GM12873 (cell line): Measurements from ENCODE around the gene TALDO1.

Experiments
- TF ChIP-seq, protein P1 (sequence below): IDR thresholded peaks from 2 replicates; pipeline ENCODE4 v1.5.1; 2012; ENCODE audit warnings: low read depth, mild to moderate bottlenecking, moderate library complexity, low read length, control low read depth; ENCODE audit not compliant: insufficient read depth; ENCODE audit errors: missing control alignments

Gene TALDO1

DNA sequence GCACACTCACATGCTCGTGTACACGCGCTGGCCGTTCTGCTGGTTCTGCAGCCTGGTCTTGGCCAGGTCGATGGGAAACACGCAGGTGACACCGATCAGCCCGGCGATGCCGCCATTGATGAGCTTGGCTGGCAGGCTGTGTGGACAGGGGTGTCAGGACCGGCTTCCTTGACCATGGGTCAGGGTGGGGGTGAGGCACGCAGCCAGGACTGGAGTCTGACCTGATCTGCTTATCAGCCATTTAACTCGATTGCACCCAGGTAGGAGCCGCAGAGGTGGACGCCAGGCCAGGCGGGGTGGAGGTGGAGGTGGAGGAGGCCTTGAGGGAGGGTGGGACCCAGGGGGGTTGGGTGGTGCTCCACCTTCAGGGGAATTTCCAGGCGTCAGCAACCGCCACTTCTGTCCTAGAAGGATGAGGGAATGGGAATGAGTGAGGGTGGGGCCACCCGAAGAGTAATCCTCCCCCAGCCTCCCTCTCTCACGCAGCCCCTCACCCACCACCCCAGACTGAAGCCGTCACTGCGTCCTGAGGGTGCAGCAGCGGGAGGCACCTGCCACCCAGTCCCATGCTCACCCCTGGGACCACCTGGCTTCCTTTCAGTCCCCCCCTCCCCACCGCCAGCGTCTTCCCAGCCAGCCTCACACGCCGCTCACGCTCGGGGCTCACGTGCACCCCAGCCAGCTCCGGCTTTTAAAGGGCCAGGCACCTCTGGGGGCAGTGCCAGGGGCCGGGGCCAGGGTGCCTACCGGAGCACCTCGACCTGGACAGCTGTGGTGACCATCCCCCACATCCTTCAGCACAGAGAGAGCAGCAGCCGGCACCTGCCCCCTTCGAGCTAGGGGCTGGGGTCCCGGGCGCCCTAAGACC, 47.7 kb downstream of the TALDO1 start:
- TF ChIP-seq, protein P1, sequence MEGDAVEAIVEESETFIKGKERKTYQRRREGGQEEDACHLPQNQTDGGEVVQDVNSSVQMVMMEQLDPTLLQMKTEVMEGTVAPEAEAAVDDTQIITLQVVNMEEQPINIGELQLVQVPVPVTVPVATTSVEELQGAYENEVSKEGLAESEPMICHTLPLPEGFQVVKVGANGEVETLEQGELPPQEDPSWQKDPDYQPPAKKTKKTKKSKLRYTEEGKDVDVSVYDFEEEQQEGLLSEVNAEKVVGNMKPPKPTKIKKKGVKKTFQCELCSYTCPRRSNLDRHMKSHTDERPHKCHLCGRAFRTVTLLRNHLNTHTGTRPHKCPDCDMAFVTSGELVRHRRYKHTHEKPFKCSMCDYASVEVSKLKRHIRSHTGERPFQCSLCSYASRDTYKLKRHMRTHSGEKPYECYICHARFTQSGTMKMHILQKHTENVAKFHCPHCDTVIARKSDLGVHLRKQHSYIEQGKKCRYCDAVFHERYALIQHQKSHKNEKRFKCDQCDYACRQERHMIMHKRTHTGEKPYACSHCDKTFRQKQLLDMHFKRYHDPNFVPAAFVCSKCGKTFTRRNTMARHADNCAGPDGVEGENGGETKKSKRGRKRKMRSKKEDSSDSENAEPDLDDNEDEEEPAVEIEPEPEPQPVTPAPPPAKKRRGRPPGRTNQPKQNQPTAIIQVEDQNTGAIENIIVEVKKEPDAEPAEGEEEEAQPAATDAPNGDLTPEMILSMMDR, result no peak

DNA sequence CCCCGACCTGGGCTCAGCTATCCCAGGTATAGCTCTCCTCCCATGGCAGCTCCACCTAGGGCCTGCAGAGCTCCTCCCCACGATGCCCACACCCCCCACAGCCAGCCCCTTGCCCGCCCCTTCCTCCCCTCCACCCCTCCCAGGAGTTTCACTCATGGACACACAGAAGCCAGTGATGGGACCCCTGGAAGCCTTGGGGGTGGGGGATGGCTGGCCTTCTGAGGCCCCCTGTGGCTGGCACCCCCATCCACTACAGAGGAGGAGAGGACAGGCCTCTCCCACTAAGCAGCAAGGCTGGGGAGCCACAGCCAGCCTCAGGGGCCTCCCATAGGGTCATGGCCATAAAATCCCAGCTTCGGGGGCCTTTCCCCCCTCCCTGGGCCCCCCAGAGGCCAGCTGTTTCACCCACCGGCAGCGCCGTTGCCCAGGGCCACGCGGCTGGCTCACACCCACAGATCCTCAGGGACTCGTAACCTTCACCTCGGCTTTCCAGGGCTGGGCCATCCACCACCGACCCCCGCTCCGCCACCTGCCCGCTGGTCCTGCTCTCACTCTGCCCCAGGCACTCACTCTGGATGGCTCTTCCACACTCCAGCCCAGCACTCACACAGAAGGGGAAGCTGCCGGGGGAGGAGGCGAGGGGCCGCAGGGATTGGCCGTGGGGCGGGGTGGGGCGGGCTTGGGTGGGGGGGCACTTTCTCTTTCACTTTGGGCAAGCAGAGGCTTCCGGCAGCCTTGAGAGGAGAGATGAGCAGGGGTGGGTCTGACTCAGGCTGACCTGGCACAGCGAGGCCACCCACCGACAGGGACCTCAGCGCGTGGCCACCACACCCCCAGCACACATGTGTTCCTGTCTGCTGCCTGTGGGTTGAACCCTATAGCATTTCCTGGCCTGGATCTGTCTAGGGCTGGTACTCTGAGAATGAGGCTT, 48.6 kb downstream of the TALDO1 start:
- TF ChIP-seq, protein P1, result no peak

DNA sequence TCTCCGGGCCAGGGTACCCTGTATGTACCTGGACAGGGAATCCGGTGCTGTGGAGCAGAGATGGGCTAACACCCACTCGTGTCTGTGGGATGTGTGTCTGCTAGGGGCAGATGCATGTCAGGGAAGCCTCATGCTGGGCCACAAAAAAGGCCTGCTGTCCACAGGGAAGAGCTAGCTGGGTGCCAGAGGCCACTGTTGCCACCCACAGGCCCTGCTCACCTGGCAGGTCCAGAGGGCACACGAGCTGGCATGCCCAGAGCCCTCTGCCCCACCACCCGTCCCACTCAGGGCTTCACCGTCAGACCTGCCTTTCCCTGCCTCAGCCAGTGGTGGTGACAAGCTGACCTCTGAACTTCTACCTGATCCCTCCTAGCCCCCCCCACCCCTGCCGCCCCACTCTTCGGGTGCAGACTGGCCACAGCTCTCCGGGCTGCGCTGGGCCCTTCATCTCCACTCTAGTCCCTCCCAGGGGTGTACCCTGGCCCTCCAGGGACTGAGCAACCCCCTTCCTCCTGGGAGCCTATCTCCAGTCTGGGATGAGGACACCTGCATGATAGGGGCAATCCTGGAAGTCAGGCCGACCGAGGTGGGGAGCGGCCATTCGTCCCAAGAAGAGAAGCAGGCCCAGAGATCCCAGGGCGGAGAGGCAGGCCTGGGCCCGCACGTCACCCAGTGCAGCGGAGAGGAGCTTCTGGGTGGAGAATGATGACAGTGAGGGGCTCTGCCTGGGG, 49.5 kb downstream of the TALDO1 start:
- TF ChIP-seq, protein P1, result no peak

DNA sequence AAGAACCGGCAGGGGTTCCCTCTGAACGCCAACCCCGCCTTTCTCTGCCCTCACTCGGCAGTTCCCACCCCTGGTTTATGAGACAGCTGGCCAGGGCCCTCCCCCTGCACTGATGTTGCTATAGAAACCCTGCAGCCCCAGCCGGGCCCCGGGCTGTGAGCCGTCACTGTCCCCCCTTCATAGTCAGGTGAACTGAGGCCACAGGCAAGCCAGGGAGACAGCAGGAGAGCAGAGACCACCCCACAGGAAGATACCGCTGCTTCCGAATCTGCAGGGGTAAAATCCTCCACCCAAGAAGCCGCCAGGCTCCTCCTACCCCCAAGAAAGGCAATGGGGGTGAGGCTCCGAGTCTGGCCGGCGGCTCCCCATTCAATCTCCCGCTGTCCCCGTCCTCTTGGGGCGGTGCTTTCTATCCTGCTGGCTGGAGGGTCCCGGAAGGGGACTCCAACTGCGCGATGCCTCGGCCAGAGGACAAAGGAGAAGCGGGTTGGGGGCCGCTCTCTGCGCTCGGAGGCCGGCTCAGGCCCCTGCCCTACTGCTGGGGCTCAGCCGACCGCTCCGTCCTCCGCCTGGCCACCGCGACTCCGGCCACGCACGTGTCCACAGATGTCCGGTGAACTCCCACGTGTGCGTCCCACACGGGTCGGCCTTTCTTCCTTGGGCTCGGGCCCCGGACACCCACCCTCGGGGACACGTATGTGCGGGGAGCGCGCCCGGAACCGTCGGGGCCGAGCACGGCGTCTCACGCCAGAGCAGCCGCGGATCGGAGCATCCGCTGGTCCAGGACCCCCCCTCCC, 50.2 kb downstream of the TALDO1 start:
- TF ChIP-seq, protein P1, result no peak

DNA sequence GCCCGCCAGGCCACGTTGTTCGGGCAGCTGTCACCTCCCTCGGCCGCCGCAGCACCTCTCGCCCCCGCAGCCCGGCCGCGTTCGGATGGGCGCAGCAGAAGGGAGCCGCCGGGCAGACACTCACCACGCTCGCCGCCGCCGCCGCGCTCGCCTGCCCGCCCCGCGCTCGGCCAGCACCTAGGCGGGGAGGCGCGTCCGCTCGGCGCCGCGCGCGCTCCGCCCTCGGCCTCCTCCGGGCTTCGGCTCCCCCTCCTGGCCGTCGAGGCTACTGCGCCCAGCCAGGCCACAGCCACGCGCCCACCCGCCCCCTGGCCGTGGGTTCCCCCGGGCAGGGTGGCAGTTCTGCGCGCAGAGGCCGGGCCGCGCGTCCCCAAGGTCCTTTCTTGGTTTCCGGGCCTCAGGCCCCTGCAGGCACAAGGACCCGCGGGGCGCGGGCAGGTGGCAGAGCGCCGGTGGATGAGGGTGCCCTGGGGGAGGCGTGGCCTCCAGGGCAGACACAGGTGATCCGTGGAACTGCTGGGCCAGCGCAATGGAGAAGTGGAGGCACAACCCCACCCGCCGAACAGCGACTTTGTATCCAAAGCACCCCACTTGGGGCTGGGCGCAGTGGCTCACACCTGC, 50.9 kb downstream of the TALDO1 start, which contains the start of gene SLC25A22:
Gene SLC25A22, minus strand, starts transcription at position 189 of the 621 bp plus-strand sequence. CDS start 3,275 bp downstream, outside the sequence.
- TF ChIP-seq, protein P1, result peak; percentile 72

DNA sequence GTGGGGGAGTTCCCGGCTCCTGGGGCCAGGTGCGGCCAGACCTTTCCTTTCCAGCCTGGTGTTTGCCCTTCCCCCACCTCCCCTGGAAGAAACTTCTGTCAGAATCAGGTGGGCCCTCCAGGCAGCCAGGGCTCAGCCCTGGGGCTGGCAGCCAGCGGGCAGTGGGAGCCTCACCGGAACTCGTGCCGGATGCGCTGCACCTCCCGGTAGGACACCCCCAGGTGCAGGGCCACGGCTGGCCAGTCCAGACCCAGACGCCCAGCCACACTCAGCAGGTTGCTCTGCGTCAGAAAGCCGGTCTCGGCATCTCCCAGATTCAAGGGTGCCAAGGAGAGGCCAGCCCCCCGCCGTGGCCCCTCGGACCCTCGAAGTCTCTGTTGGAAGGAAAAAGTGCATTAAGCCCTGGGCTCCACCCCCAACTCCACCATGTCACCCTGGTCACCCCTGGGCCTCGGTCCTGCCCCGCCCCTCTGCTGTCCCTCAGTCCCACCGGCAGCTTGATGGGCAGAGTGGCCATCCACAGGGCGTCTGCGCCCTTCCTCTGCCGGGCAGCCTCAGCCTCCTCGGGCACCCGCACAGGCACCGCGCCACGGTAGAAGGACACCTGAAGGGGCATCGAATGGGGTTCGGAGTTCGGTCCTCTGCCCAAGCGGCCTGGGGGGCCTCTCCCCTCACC, 52.5 kb downstream of the TALDO1 start:
- TF ChIP-seq, protein P1, result no peak
